BLaER1 treated with 17β-estradiol and CSF1 and Interleukin-3, amounts not matched to agents 10 nM and 100 nM (cell line): ENCODE measurements around the gene PLXNB2.

Experiments
- H3K27ac ChIP-seq, 11 experiments: shearing (Covaris generic); formaldehyde crosslinking; 2 replicates each; pipeline ENCODE4 v1.8.1; 2022
- H3K27me3 ChIP-seq, 11 experiments: shearing (Covaris generic); formaldehyde crosslinking; 2 replicates each; pipeline ENCODE4 v1.8.1; 2022
- H3K36me3 ChIP-seq, 11 experiments: shearing (Covaris generic); formaldehyde crosslinking; 2 replicates each; pipeline ENCODE4 v1.8.1; 2022
- H3K4me1 ChIP-seq, 10 experiments: shearing (Covaris generic); formaldehyde crosslinking; 2 replicates each; pipeline ENCODE4 v1.8.1; 2022
- H3K4me2 ChIP-seq, 11 experiments: shearing (Covaris generic); formaldehyde crosslinking; 2 replicates each; pipeline ENCODE4 v1.8.1; 2022
- H3K4me3 ChIP-seq, 10 experiments: shearing (Covaris generic); formaldehyde crosslinking; 2 replicates each; pipeline ENCODE4 v1.8.1; 2022
- H3K9ac ChIP-seq, 11 experiments: shearing (Covaris generic); formaldehyde crosslinking; 2 replicates each; pipeline ENCODE4 v1.8.1; 2022
- H3K9me3 ChIP-seq, 11 experiments: shearing (Covaris generic); formaldehyde crosslinking; replicated peaks in 1 of 11; 2 replicates each; pipeline ENCODE4 v1.8.1; 2022
- H4K20me1 ChIP-seq, 11 experiments: shearing (Covaris generic); formaldehyde crosslinking; 2 replicates each; pipeline ENCODE4 v1.8.1; 2022
- Cebpa-rat ChIP-seq, 11 experiments: shearing (Covaris generic); IDR thresholded peaks; 2 replicates each; pipeline ENCODE4 v1.8.1; 2022

PLXNB2 gene

DNA sequence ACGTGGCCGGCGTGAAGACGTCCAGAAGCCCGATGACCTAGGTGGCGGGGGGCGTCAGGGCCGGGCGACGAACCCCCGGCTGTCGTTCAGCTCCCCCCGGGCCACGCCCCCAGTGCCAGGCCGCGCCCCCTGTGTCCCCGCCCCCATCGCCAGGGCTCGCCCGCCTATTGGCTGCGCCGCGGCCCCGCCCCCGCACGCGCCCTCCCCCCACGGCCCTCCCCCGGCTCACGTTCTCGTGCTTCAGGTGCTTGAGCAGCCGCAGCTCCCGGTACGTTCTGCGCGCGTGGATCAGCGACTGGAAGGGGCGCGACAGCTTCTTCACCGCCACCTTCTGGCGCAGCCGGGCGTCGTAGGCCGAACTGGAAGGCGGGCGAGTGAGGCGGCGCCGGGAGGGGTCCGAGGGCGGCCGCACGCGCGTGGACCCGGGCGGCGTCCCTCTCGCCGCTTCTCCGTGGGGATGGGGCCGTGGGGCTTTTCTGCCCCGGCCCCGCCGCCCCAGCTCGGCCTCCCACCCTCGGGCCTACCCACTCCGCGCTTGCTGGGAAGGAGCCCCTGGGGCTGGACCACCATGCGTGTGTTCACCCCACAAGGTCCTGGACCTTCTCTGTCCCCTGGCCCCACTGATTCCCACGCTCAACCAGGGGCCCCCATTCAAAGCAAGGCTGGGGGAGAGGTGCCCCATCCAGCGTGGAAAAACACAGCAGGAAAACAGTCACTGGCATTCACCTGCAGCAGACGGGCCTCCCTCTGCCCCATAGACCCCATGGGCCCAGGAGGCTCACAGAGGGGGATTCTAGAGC is 39.7 kb downstream of the PLXNB2 start:
- H3K27me3 ChIP-seq = peaks cover 0 to 10% (median 6%) of the 10 kb centered on the region in 11 experiments; a peak in 7 of 22 replicates
- peaks cover 38 to 72% (median 65%) of the 10 kb centered on the region in 10 experiments for H3K4me1 ChIP-seq
- peak overlapping the region in 6 of 11 experiments; percentile 4 to 100 (median 100); a peak in 4 of 22 replicates for H3K4me2 ChIP-seq
- no peak overlapping the region for H3K9ac ChIP-seq
- peaks cover 4 to 39% (median 21%) of the 10 kb centered on the region in 11 experiments; a peak in 17 of 22 replicates for H4K20me1 ChIP-seq
- no peak overlapping the region for H3K27ac ChIP-seq
- H3K9me3 ChIP-seq = peaks cover 0 to 8% (median 0%) of the 10 kb centered on the region in 11 experiments; a peak in 3 of 22 replicates
- no peak for TF ChIP-seq Cebpa-rat (IDR thresholded peaks at IDR 0.05)
- no peak overlapping the region for H3K4me3 ChIP-seq
- H3K36me3 ChIP-seq = peaks cover 0 to 17% (median 7%) of the 10 kb centered on the region in 11 experiments; a peak in 8 of 22 replicates

DNA sequence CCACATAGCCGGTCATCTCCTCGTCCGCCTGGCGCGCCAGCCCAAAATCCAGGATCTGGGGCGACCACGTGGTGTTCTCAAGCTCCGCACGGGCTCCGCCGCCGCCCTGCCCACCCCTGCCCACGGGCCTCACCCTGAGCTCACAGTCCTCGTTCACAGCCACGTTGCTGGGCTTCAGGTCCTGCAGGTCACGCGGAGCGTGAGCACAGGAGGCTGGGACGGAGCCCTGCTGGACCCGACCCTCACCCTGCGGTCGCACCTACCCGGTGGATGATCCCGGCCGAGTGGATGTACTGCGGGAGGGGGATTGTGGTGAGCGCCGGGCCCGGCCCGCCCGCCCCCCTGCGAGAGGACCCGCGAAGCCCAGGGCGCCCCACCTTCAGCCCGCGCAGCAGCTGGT is 40.5 kb downstream of the PLXNB2 start:
- no peak overlapping the region for H3K4me3 ChIP-seq

DNA sequence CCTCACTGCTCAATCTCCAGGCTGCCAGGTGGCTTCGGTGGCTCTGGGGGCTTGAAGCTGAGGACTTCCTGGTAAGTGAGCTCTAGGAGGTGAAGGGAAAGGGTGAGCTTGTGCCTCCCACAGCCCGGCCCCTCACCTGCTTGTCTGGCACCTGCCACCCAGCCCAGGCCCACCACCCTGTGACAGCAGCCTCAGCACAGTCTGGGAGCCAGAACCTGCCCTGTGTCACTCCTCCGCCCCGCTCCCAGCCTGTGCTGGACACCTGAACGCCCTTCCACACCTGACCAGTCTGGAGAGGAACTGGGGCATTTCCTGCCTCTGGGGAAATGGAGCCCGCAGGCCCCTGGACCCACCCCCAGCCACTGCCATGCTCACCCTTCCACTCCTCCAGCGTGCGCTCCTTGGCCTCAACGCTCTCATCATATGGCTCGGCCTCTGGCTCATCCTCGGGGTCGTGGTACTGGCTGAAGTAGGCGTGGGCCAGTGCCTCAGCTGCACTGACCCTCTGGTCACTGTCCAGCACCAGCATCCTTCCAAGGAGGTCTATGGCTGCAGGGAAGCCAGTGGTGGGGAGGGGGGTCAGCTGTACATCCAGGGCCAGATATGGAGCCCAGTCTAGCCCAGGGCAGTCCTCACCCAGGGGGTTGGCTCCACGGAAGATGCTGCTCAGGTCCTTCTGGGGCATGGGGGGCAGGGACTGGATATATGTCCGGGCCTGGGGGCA is 42.3 kb downstream of the PLXNB2 start:
- Histone ChIP-seq H3K4me3 (no peak overlapping the region), H3K27me3 (no peaks in the 10 kb centered on the region), H4K20me1 (peaks cover 0 to 24% (median 13%) of the 10 kb centered on the region in 11 experiments; a peak in 11 of 22 replicates), H3K27ac (no peak overlapping the region), H3K9ac (0 out of 22 replicates have a peak overlapping the region, but pooled peaks of 1 of the 11 experiments have one; percentile 10), H3K36me3 (peaks cover 0 to 17% (median 7%) of the 10 kb centered on the region in 11 experiments; a peak in 8 of 22 replicates), H3K4me1 (peaks cover 29 to 66% (median 59%) of the 10 kb centered on the region in 10 experiments), H3K9me3 (peaks cover 0 to 8% (median 0%) of the 10 kb centered on the region in 11 experiments; a peak in 3 of 22 replicates), H3K4me2 (peak overlapping the region in 6 of 11 experiments; percentile 6 to 43 (median 14); a peak in 5 of 22 replicates)
- no peak for TF ChIP-seq Cebpa-rat (IDR thresholded peaks at IDR 0.05)

More for the DNA sequence above, 40.5 kb downstream of the PLXNB2 start:
- H3K9ac ChIP-seq = no peak overlapping the region
- H3K27me3 ChIP-seq = peaks cover 0 to 10% (median 6%) of the 10 kb centered on the region in 11 experiments; a peak in 7 of 22 replicates
- peaks cover 0 to 17% (median 7%) of the 10 kb centered on the region in 11 experiments; a peak in 8 of 22 replicates for H3K36me3 ChIP-seq
- H3K4me2 ChIP-seq = no peak overlapping the region
- H3K4me1 ChIP-seq = peaks cover 38 to 72% (median 65%) of the 10 kb centered on the region in 10 experiments
- TF ChIP-seq Cebpa-rat (IDR thresholded peaks at IDR 0.05) = no peak
- H3K9me3 ChIP-seq = peaks cover 0 to 8% (median 0%) of the 10 kb centered on the region in 11 experiments; a peak in 3 of 22 replicates
- H3K27ac ChIP-seq = no peak overlapping the region
- peaks cover 0 to 31% (median 18%) of the 10 kb centered on the region in 11 experiments; a peak in 13 of 22 replicates for H4K20me1 ChIP-seq

DNA sequence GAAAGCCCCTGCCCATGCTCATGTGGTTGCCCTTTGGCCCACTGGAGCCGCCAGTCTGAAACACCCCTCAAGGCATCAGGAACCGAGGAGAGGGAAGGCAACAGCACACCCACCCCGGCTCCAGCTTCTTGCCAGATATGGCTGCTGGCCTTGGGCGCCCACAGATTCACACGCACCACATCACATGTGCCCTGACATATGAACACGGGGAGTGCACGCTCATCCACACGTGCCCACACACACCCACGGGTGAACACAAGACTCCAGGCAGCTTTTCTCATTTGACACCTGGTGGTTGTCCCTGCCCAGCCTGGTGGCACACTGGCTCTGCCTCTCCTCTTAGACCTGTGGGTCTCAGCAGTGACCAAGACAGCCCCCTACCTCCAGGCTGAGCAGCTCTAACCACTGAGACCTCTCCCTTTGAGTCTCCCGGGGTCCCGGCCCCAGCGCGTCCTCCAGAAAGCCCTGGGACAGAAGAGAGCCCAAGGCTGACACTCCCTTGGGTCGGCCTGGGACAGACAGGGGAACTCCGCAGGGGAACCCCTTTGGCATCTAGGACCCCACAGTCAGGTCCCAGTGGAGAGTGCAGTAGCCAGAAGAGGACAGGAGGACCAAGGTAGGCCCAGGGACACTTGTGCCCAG is 43.2 kb downstream of the PLXNB2 start:
- Histone ChIP-seq H3K4me1 (peaks cover 30 to 65% (median 57%) of the 10 kb centered on the region in 10 experiments), H3K27me3 (no peaks in the 10 kb centered on the region), H3K36me3 (peaks cover 0 to 19% (median 7%) of the 10 kb centered on the region in 11 experiments; a peak in 8 of 22 replicates), H3K9me3 (peaks cover 0 to 8% (median 0%) of the 10 kb centered on the region in 11 experiments; a peak in 3 of 22 replicates), H4K20me1 (peaks cover 2 to 29% (median 14%) of the 10 kb centered on the region in 11 experiments; a peak in 14 of 22 replicates), H3K4me3 (no peak overlapping the region), H3K9ac (no peak overlapping the region), H3K4me2 (0 out of 22 replicates have a peak overlapping the region, but pooled peaks of 2 of the 11 experiments have one; percentile 7), H3K27ac (no peak overlapping the region)
- no peak for TF ChIP-seq Cebpa-rat (IDR thresholded peaks at IDR 0.05)

DNA sequence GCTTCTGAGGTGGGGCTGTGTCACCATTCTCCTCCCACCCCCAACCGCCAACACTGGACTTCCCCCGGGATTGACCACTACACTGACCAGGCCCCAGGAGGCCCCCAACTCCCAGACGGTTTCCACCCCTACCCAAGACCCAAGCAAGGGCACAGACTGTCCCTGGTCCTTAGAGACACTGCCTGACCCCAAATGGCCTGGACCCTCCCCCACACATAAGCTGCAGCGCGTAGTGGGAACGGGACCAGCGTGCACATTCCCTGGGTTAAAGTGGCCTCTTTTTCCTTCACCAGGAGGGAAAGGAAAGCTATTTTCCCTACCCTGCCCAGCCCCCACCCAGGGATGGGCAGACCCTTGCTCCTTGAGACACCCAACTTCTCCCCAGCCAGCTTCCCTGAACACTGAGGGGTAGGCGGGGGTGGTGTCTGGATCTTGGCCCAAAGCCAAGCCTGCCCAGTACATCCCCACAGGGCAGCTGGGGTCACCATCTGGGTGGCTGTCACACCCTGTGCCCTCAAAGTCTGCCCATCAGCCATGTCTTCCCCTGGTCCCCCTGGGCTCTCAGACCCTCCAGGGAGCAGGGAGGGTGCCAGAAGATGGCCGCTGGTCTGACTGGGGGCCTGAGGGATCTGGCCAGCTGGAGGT is 44.4 kb downstream of the PLXNB2 start:
- Histone ChIP-seq H3K9me3 (peaks cover 0 to 8% (median 0%) of the 10 kb centered on the region in 11 experiments; a peak in 3 of 22 replicates), H4K20me1 (peaks cover 9 to 34% (median 23%) of the 10 kb centered on the region in 11 experiments; a peak in 15 of 22 replicates), H3K27me3 (no peaks in the 10 kb centered on the region), H3K27ac (peak overlapping the region in 7 of 11 experiments; percentile 2 to 81 (median 60); a peak in 9 of 22 replicates), H3K4me1 (peaks cover 36 to 62% (median 46%) of the 10 kb centered on the region in 10 experiments), H3K4me2 (peak overlapping the region; percentile 92 to 99 (median 97)), H3K36me3 (peaks cover 0 to 31% (median 11%) of the 10 kb centered on the region in 11 experiments; a peak in 9 of 22 replicates), H3K4me3 (peak overlapping the region in 4 of 10 experiments; percentile 73 to 78 (median 75); a peak in 6 of 20 replicates), H3K9ac (peak overlapping the region in 8 of 11 experiments; percentile 12 to 86 (median 82); a peak in 10 of 22 replicates)
- no peak for TF ChIP-seq Cebpa-rat (IDR thresholded peaks at IDR 0.05)

DNA sequence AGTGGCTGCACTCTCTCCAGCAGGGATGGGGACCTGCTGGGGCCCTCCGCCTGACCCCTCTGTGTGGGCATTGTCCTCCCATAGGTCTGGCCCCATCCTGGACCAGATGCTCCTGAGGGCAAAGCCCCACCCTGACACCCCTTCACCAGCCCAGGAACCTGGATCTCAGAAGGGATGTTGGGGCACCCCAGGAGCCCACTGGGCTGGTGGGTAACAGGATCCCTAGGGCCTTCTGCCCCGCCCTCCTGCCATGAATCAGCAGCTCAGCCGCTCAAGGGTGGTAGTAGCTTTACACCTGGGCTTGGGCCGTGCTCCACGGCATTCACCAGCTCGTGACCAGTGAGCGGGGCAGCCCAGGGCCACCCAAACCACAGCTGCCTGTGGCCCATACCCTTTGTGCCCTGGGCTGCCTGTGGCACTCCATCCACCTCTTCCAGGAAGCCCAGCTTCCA is 45.0 kb downstream of the PLXNB2 start:
- Histone ChIP-seq H4K20me1 (peaks cover 9 to 40% (median 24%) of the 10 kb centered on the region in 11 experiments; a peak in 15 of 22 replicates), H3K36me3 (peaks cover 0 to 37% (median 16%) of the 10 kb centered on the region in 11 experiments; a peak in 15 of 22 replicates), H3K4me2 (peak overlapping the region; percentile 92 to 99 (median 97)), H3K4me1 (peaks cover 36 to 62% (median 45%) of the 10 kb centered on the region in 10 experiments), H3K9ac (peak overlapping the region in 10 of 11 experiments; percentile 60 to 86 (median 82); a peak in 16 of 22 replicates), H3K9me3 (peaks cover 0 to 8% (median 0%) of the 10 kb centered on the region in 11 experiments; a peak in 3 of 22 replicates), H3K27ac (peak overlapping the region in 8 of 11 experiments; percentile 2 to 81 (median 61); a peak in 10 of 22 replicates), H3K27me3 (no peaks in the 10 kb centered on the region), H3K4me3 (peak overlapping the region in 8 of 10 experiments; percentile 71 to 80 (median 76); a peak in 15 of 20 replicates)
- TF ChIP-seq Cebpa-rat (IDR thresholded peaks at IDR 0.05) = no peak
